ENCODE data around the gene SEMA3B.
"Not testable (repeated sequence)": the region's sequence is repeated elsewhere in the genome, so short reads cannot be mapped to it uniquely, and the experiment has no call there.

SEMA3B gene

GRCh38 chr3:50258979-50259378, 10.0 kb upstream of the SEMA3B start:
- no peak for DNase-seq (ENCODE audit: low read depth in 2 of 2)

- no peak for DNase-seq (ENCODE audit: low read depth in 2 of 2)
Observed at GRCh38 chr3:50259432-50260026, 9.4 kb upstream of the SEMA3B start.

- peak; percentile 53 to 62 for DNase-seq (ENCODE audit: low read depth in 2 of 2)
Observed at GRCh38 chr3:50260027-50260941, 8.7 kb upstream of the SEMA3B start.

GRCh38 chr3:50260942-50261441, 8.0 kb upstream of the SEMA3B start:
- DNase-seq (ENCODE audit: low read depth in 2 of 2): no peak

GRCh38 chr3:50261505-50261904, 7.4 kb upstream of the SEMA3B start:
- DNase-seq (ENCODE audit: low read depth in 2 of 2): no peak

- DNase-seq (ENCODE audit: low read depth in 2 of 2): not testable (repeated sequence)
Observed at GRCh38 chr3:50262200-50262599, 6.7 kb upstream of the SEMA3B start.

- DNase-seq (ENCODE audit: low read depth in 2 of 2): no peak
Observed at GRCh38 chr3:50262778-50263177, 6.2 kb upstream of the SEMA3B start.

GRCh38 chr3:50263478-50264382, 5.2 kb upstream of the SEMA3B start:
- DNase-seq (ENCODE audit: low read depth in 2 of 2): no peak

- no peak for DNase-seq (ENCODE audit: low read depth in 2 of 2)
Observed at GRCh38 chr3:50264383-50264963, 4.5 kb upstream of the SEMA3B start.

GRCh38 chr3:50264964-50265485, 3.9 kb upstream of the SEMA3B start:
- no peak for DNase-seq (ENCODE audit: low read depth in 2 of 2)

GRCh38 chr3:50265571-50265970, 3.4 kb upstream of the SEMA3B start:
- DNase-seq (ENCODE audit: low read depth in 2 of 2): no peak

- DNase-seq (ENCODE audit: low read depth in 2 of 2): no peak
Observed at GRCh38 chr3:50266017-50266416, 2.9 kb upstream of the SEMA3B start.

GRCh38 chr3:50266836-50267235, 2.1 kb upstream of the SEMA3B start:
- DNase-seq (ENCODE audit: low read depth in 2 of 2): no peak

GRCh38 chr3:50267280-50267913, 1.6 kb upstream of the SEMA3B start:
- no peak for DNase-seq (ENCODE audit: low read depth in 2 of 2)

- no peak for DNase-seq (ENCODE audit: low read depth in 2 of 2)
Observed at GRCh38 chr3:50268276-50268675, 671 bp upstream of the SEMA3B start.

- DNase-seq (ENCODE audit: low read depth in 2 of 2): no peak
Observed at GRCh38 chr3:50269460-50269859, 513 bp downstream of the SEMA3B start.

GRCh38 chr3:50269977-50270413, 1.0 kb downstream of the SEMA3B start:
- DNase-seq (ENCODE audit: low read depth in 2 of 2): no peak

- DNase-seq (ENCODE audit: low read depth in 2 of 2): no peak
Observed at GRCh38 chr3:50270422-50271224, 1.7 kb downstream of the SEMA3B start.

- DNase-seq (ENCODE audit: low read depth in 2 of 2): no peak
Observed at GRCh38 chr3:50271314-50271936, 2.5 kb downstream of the SEMA3B start.

- DNase-seq (ENCODE audit: low read depth in 2 of 2): not testable (repeated sequence)
Observed at GRCh38 chr3:50272538-50272910, 3.6 kb downstream of the SEMA3B start.
